HL-60/S4 (cell line): ENCODE results near the gene SDF2L1.
"Not testable (repeated sequence)": the region's sequence is repeated elsewhere in the genome, so short reads cannot be mapped to it uniquely, and the experiment has no call there.

ENCODE experiments used
- in situ Hi-C: fragments of 300-500 bp; cut with MboI; formaldehyde crosslinking; loops from 2 replicates; pipeline ENCODE4 v1.14.3; 2022; ENCODE audit warnings: low sequenced_read_pairs

SDF2L1 gene

DNA sequence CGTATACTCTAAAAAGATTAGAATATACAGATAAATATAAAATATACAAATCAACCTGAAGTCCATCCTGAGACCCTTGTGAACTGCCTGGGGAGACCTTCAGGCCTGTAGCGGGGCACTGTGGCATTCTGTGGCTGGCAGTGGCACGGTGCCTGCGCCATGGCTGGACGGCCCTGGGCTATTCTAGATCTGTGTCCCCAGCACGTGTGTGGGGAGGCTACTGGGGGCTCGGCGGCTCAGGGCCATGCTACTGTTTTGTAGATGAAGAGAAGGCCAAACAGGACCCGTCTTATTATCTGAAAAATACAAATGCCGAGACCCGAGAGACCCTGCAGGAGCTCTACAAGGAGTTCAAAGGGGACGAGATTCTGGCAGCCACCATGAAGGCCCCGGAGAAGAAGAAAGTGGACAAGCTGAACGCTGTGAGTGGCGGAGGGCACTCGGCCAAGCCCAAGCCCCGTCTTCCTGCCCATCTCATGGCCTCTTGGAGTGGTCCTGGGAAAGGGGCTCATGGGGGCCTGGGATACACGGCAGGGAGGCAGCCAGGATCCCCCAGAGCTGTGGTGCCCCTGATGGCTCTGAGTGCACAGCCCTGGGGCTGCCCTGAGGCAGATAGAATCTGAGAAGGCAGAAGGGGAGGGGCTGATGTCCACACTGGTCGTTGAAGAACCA is 42.5 kb downstream of the SDF2L1 start:
- in situ Hi-C loops, result no loop called here

DNA sequence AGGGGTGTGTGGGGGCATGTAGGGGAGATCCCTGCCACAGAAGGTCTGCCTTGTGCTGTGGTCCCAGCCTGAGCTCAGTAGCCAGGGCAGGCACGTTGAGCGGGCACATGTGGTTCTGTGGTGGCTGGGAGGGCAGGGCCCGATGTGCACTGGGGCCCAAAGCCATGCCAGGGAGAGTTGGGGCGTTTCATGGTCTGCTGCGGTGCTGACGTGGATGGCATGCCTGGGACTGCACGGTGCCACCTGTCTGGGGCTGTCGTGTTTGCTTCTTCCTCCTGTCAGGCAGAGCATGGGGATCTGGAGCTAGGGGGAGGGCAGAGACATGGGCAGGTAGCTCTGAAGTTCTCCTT is 43.0 kb downstream of the SDF2L1 start:
- in situ Hi-C loops, result no loop called here

DNA sequence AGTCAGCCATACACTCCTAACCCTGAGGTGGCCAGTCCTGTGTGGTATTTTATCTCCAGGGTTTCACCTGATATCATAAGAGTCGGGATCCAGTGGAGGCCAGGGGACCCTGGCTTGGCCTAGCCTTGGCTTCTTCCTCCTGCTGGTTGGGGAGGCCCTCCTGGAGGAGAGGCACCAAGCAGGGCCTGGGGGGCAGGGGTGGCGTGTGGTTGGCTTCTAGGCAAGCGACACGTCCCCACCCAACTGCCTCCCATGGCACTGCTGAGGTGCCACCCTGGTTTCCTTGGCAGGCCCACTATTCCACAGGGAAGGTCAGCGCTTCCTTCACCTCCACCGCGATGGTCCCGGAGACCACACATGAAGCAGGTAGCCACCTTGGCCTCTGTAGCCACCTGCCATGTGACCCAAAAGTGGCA is 44.1 kb downstream of the SDF2L1 start:
- in situ Hi-C loops, result no loop called here

DNA sequence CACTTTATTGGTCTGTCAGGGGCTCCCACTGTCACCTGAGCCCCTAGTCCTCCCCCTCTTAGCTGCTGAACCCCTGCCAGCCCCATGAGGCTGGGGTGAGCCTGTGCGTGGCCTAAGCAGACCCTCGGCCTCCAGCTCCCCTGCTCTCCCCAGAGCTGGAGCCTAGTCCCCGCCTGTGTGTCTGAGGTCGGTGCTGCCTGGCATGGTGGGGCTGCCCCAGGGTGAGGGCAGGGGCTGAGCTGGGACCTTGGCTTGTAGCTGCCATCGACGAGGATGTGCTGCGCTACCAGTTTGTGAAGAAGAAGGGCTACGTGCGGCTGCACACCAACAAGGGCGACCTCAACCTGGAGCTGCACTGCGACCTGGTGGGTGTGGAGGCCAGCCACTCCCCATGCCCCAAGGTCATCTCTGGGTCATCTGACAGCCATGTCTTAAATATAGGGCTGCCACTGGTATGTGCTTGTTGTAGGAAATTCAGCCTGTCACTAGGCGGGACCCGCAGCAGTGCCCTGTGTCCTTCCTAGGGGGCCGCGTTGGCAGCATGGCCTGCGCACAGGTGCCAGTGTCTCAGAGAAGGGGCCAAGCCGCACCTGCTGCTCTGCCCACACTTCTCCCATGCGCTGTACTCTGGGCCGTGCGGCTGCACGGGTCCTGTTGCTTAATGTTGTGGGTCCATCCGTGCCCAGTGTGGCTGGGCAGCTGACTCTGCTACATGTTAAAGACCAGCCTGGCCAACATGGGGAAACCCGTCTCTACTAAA is 44.7 kb downstream of the SDF2L1 start:
- in situ Hi-C loops, result no loop called here

DNA sequence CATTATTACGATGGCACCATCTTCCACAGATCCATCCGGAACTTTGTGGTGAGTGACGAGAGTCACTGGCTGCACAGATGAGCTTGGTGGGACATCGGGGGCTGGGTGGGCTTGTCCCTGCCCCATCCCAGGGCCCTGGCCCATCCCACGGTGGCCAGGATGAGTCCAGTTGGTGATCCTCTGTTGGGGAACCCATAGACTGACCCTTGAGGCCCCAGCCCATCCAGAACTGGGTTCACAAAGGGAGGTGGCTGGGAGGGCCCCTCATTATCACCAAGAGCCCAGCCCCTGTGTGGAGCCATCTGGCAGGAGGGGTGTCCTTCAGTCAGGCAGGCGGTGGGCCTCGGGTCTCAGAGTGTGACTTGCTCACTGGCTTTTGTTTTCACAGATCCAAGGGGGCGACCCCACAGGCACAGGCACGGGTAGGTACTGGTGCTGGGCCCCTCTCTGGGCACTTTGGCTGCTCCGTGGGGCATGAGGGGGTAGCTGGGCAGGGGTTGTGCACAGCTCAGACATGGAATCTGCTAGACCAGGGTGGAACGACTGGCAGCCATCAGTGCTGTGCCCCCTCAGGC is 45.7 kb downstream of the SDF2L1 start:
- in situ Hi-C loops, result no loop called here

DNA sequence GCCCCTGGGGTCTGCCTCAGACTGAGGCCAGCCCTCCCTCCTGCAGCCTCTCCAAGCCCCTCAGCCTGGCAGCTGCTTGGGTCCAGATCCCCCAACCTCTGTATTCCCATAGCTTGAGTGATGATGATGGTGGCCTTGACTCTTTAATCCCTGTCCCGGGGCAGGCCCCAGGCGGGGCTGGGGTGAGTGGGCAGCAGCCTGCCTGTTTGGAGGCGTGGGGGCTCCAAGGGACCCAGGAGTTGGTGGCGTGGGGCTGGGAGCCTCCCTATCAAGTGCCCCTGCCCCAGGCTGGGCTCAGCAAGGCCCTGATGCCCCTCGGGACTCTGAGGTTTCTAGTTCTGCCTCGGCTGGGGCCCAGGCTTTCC is 46.2 kb downstream of the SDF2L1 start:
- in situ Hi-C loops, result no loop called here

DNA sequence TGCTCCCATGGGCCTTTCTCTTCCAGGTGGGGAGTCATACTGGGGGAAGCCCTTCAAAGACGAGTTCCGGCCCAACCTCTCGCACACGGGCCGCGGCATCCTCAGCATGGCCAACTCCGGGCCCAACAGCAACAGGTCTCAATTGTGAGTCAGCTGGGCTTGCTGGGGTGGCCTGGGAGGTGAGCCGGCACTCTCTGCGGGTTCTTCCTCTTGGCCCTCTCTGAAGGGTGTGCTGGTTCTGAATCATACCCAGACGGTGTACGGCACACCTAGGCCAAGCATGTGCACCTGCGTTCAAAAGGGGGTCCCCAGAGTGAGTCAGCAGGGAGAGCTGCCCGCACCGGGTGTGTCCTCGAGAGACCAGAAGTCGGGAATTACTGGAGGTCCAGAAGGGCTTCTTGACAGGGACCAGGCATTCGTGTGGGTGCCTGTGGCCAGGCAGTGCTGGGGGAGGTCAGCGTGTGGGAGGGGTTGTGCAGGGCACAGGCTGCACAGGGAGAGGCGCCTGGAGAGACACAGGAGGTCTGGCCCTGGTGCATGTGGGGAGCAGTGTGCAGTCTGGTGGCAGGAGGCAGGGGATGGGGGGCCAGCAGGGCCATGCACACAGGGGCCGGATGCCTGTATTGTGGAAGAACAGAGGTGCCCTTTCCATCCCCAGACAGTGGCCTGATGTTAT is 46.7 kb downstream of the SDF2L1 start:
- in situ Hi-C loops, result no loop called here

DNA sequence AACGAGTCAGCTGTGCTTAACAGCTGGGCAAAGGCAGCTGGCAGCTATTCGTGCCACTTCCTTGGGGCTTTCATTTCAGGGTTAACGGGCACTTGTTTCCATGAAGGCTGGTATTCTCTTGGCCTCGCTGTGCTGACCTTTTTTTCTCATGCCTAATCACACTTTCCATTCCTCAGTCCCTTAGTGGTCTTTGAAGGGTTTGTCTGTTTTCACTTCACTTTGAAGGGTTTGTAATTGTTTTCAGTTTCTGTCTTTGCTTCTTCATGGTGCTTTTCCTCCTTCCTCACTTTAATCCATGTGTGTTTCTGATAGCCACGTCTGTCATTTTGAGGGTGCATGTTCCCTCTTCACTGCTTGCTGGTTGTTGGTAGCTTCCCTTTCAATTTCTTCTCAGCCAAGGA is 48.3 kb downstream of the SDF2L1 start:
- in situ Hi-C loops, result no loop called here

DNA sequence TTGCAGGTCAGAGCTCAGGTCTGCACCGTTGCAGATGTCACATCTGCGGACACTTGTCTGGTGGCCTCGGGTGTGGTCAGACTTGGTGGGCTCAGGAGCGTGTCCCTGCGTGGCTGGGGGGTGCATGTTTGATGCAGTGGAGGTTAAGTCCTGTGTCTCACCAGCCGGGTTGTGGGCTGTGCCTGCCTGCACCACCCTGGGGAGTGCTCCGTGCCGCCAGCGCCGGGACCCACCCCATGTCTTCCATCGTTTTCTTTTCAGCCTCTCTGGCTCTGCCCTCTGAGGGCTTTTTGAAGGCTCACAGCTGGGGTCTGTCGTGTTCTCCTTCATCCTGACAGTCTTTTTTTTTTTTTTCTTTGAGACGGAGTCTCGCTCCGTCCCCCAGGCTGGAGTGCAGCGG is 49.7 kb downstream of the SDF2L1 start:
- in situ Hi-C loops, result no loop called here

DNA sequence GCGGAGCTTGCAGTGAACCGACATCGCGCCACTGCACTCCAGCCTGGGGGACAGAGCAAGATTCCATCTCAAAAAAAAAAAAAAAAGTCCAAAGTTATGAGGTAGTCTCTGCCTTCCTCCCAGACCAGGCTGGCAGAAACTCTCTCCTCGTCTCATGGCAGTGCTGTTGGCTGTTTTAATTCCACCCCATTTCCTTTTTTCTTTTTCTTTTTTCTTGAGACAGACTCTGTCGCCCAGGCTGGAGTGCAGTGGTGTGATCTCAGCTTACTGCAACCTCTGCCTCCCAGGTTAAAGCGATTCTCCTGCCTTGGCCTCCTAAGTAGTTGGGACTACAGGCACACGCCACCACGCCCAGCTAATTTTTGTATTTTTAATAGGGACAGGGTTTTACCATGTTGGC is 50.8 kb downstream of the SDF2L1 start:
- in situ Hi-C loops, result not testable (repeated sequence)

DNA sequence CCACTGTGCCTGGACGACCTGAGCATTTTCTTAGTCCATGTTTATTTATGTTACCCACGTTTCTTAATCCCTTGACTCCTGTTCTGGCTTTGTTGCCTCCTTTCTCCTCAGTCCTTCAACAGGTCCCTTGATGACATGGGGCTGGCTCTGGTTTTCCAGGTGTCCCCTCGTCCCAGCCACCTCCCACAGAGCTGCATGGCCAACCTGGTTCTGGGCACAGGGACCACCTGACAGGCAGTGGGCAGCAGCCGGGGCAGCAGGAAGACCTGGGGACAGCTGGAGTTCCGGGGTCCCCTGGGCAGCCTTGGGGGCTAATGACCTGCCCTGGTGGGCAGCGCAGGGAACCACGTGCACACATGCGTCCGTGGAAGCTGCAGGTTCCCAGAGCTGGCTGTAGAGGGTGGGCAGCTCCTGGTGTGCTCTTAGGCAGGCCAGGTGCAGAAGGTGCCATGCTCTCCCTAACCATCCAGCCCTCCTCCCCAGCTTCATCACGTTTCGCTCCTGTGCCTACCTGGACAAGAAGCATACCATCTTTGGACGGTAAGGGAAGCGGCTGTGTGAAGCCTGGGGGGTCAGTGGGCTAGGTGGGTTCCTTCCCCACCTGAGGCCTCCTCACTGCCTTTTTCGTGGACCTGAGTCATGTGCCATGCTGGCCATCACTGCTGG is 51.4 kb downstream of the SDF2L1 start:
- in situ Hi-C loops, result no loop called here
